Smooth muscle cell (in vitro differentiated cells): Measurements from ENCODE around the gene SCARF2. TPM values are rescaled to one million over a fixed set of nuclear protein-coding genes. Genes with fewer than 3 reads are reported as not detected.

Source experiments
- DNase-seq: peaks from one replicate; lab custom pipeline; 2025; ENCODE audit not compliant: unreplicated experiment; lab: John Stamatoyannopoulos, UW
- H2AFZ ChIP-seq: fragments of 200-600 bp; sonication (generic); 2 replicates; pipeline ENCODE4 v1.6.0; 2016; ENCODE audit warnings: antibody characterized with exemption, low read depth, mild to moderate bottlenecking
- H3F3A ChIP-seq: fragments of 200-600 bp; sonication (generic); 2 replicates; pipeline ENCODE4 v1.6.0; 2017; ENCODE audit warnings: antibody characterized with exemption, low read depth
- H3K27ac ChIP-seq: fragments of 200-600 bp; sonication (generic); 2 replicates; pipeline ENCODE4 v1.5.1; 2016; ENCODE audit warnings: low read depth, mild to moderate bottlenecking
- H3K27me3 ChIP-seq: fragments of 200-600 bp; sonication (generic); 2 replicates; pipeline ENCODE4 v1.6.1; 2016; ENCODE audit warnings: low read depth, mild to moderate bottlenecking
- H3K36me3 ChIP-seq: fragments of 200-600 bp; sonication (generic); 2 replicates; pipeline ENCODE4 v1.5.1; 2016; ENCODE audit warnings: low read depth
- H3K4me1 ChIP-seq: fragments of 200-600 bp; sonication (generic); 2 replicates; pipeline ENCODE4 v1.5.1; 2016; ENCODE audit warnings: low read depth
- H3K4me2 ChIP-seq: fragments of 200-600 bp; sonication (generic); 2 replicates; pipeline ENCODE4 v1.6.0; 2016; ENCODE audit warnings: mild to moderate bottlenecking
- H3K4me3 ChIP-seq: fragments of 200-600 bp; sonication (generic); 2 replicates; pipeline ENCODE4 v1.5.1; 2016; ENCODE audit warnings: mild to moderate bottlenecking
- H3K79me2 ChIP-seq: fragments of 200-600 bp; sonication (generic); 2 replicates; pipeline ENCODE4 v1.6.0; 2016; ENCODE audit warnings: low read depth, mild to moderate bottlenecking
- H3K9ac ChIP-seq: fragments of 200-600 bp; sonication (generic); 2 replicates; pipeline ENCODE4 v1.6.0; 2016; ENCODE audit warnings: low read depth
- H3K9me3 ChIP-seq: fragments of 200-600 bp; sonication (generic); replicated peaks from 2 replicates; pipeline ENCODE4 v1.5.1; 2016; ENCODE audit warnings: low read depth
- H4K20me1 ChIP-seq: fragments of 200-600 bp; sonication (generic); 2 replicates; pipeline ENCODE4 v1.6.0; 2016; ENCODE audit warnings: low read depth
- WGBS: methylation state at CpG from one replicate; pipeline ENCODE4 v1.1.7; 2016; ENCODE audit warnings: low lambda C conversion rate; 5-methylcytosine and 5-hydroxymethylcytosine counted together
- polyA plus RNA-seq: library from polyadenylated mRNA; unstranded; fragments of >200 nt; fragmentation: Nextera tagmentation; extraction: Ambion mirVana; gene quantifications from 2 replicates; pipeline ENCODE4 v1.2.1, GENCODE V29; 2016
- total RNA-seq: library from RNA; depleted of rRNA; stranded (reverse); fragments of >200 nt; gene quantifications from 2 replicates; pipeline ENCODE4 v1.2.3, GENCODE V29; 2014
- TF ChIP-seq, protein P1 (sequence below): fragments of 200-600 bp; sonication (generic); IDR thresholded peaks from 2 replicates; pipeline ENCODE4 v1.5.1; 2017; ENCODE audit warnings: borderline replicate concordance, mild to moderate bottlenecking, antibody characterized with exemption; ENCODE audit not compliant: insufficient read depth, poor library complexity, severe bottlenecking

Gene SCARF2
- total and polyA plus RNA-seq, 2 experiments from 2014 or later, result 30.9 to 89.8 TPM

DNA sequence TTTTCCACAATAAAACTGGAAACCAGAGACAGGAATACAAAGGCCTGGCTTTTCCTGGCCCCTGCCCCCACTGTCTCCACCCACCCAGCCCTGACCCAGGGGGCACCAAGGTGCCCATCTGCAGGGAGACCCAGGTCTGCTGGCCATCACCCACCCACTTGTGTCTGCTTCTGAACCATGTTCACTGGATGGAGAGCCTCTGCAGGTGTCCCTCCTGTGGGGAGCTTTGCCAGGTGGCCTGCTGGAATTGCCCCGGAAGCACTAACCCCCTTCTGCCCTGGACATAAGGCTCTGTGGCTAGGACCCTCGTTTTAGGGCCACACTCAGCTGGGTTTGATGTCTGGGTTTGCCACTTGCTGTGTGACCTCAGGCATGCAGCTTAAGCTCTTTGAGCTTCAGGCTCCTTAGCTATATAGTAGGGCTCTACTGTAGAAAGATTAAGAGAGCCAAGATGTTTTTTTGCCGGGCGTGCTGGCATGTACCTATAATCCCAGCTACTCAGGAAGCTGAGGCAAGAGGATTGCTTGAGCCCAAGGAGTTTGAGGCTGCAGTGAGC lies 3.9 kb downstream of the SCARF2 start:
- H3K4me1 ChIP-seq, result peaks cover 12% of the 10 kb centered on the region
- H3K79me2 ChIP-seq, result peaks cover 50% of the 10 kb centered on the region
- peaks cover 4% of the 10 kb centered on the region for H3F3A ChIP-seq
- no peaks in the 10 kb centered on the region for H3K9me3 ChIP-seq
- peaks cover 78% of the 10 kb centered on the region for H4K20me1 ChIP-seq
- H3K4me3 ChIP-seq, result no peak overlapping the region
- no peak overlapping the region for H2AFZ ChIP-seq
- H3K27me3 ChIP-seq, result no peaks in the 10 kb centered on the region
- peak overlapping the region; percentile 31 for H3K4me2 ChIP-seq
- no peaks in the 10 kb centered on the region for H3K36me3 ChIP-seq
- H3K27ac ChIP-seq, result no peak overlapping the region
- WGBS, result 63% methylated on average over 4 of the region's 4 CpGs
- no peak overlapping the region for H3K9ac ChIP-seq
- DNase-seq, result no peak
- TF ChIP-seq, protein P1, sequence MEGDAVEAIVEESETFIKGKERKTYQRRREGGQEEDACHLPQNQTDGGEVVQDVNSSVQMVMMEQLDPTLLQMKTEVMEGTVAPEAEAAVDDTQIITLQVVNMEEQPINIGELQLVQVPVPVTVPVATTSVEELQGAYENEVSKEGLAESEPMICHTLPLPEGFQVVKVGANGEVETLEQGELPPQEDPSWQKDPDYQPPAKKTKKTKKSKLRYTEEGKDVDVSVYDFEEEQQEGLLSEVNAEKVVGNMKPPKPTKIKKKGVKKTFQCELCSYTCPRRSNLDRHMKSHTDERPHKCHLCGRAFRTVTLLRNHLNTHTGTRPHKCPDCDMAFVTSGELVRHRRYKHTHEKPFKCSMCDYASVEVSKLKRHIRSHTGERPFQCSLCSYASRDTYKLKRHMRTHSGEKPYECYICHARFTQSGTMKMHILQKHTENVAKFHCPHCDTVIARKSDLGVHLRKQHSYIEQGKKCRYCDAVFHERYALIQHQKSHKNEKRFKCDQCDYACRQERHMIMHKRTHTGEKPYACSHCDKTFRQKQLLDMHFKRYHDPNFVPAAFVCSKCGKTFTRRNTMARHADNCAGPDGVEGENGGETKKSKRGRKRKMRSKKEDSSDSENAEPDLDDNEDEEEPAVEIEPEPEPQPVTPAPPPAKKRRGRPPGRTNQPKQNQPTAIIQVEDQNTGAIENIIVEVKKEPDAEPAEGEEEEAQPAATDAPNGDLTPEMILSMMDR, result no peak

DNA sequence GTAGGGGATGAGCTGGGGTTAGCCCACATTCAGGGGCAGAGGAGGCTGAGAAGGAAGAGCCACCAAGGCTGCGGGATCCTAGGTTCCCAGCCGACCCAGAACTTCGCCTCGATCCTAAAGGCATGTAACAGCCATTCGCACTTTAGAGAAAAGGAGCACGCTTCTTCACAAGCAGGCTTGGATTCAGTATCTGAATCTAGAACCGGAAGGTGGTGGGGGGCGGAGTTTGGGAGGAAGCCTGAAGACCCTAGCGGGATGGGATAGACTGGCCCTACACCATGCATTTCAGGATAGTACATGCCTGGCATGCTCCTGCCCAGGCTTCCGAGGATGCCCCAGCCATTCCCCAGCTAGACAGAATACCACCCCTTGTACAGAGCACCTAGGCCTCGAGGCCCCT lies 4.4 kb downstream of the SCARF2 start:
- peaks cover 11% of the 10 kb centered on the region for H3K4me1 ChIP-seq
- H3K4me3 ChIP-seq, result no peak overlapping the region
- H3K27me3 ChIP-seq, result no peaks in the 10 kb centered on the region
- peaks cover 4% of the 10 kb centered on the region for H3F3A ChIP-seq
- no peaks in the 10 kb centered on the region for H3K36me3 ChIP-seq
- no peak overlapping the region for H3K27ac ChIP-seq
- no peaks in the 10 kb centered on the region for H3K9me3 ChIP-seq
- WGBS, result 93% methylated on average over 11 of the region's 11 CpGs
- H3K79me2 ChIP-seq, result peaks cover 50% of the 10 kb centered on the region
- no peak overlapping the region for H2AFZ ChIP-seq
- H4K20me1 ChIP-seq, result peaks cover 83% of the 10 kb centered on the region
- no peak overlapping the region for H3K4me2 ChIP-seq
- no peak for DNase-seq
- TF ChIP-seq, protein P1, result no peak
- no peak overlapping the region for H3K9ac ChIP-seq

DNA sequence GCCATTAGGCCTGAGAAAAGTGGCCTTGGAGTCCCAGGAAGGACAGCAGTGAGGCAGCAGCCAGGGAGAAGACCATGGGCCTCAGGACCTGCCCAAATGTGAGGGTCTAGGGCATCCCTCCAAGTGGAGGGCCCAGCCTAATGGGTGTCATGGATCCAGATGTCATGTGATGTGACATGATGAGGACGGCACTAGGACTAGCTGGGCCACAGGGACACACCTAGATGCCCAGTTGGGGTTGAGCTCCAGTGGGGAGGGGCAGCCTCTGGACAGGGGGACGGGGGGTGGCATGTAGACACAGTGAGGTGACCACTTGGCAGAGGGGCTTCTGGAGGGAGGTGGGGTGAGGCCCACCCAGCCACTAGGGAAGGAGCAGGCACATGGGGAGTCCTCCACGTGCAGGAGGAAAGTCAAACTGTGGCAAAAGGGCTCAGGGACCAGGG lies 5.4 kb downstream of the SCARF2 start:
- no peak for DNase-seq
- Histone ChIP-seq H3K9ac (no peak overlapping the region), H4K20me1 (peaks cover 90% of the 10 kb centered on the region), H3K4me1 (peaks cover 8% of the 10 kb centered on the region), H3K36me3 (no peaks in the 10 kb centered on the region), H3K4me2 (no peak overlapping the region), H3K79me2 (peaks cover 49% of the 10 kb centered on the region), H3K4me3 (no peak overlapping the region), H2AFZ (no peak overlapping the region), H3F3A (peaks cover 4% of the 10 kb centered on the region), H3K9me3 (no peaks in the 10 kb centered on the region), H3K27ac (no peak overlapping the region), H3K27me3 (no peaks in the 10 kb centered on the region)
- WGBS, result 83% methylated on average over 3 of the region's 3 CpGs
- TF ChIP-seq, protein P1, result no peak
